ENCODE results near the gene OSBPL8.

The OSBPL8 gene, protein sequence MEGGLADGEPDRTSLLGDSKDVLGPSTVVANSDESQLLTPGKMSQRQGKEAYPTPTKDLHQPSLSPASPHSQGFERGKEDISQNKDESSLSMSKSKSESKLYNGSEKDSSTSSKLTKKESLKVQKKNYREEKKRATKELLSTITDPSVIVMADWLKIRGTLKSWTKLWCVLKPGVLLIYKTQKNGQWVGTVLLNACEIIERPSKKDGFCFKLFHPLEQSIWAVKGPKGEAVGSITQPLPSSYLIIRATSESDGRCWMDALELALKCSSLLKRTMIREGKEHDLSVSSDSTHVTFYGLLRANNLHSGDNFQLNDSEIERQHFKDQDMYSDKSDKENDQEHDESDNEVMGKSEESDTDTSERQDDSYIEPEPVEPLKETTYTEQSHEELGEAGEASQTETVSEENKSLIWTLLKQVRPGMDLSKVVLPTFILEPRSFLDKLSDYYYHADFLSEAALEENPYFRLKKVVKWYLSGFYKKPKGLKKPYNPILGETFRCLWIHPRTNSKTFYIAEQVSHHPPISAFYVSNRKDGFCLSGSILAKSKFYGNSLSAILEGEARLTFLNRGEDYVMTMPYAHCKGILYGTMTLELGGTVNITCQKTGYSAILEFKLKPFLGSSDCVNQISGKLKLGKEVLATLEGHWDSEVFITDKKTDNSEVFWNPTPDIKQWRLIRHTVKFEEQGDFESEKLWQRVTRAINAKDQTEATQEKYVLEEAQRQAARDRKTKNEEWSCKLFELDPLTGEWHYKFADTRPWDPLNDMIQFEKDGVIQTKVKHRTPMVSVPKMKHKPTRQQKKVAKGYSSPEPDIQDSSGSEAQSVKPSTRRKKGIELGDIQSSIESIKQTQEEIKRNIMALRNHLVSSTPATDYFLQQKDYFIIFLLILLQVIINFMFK

GRCh38 chr12:76559400-76560085 is at the start of gene OSBPL8:
OSBPL8 (minus strand) TSS chr12:76559771; CDS start chr12:76487551, 72,220 bp downstream.
- peak; percentile 95 for DNase-seq (ENCODE audit: low spot score)

DNA sequence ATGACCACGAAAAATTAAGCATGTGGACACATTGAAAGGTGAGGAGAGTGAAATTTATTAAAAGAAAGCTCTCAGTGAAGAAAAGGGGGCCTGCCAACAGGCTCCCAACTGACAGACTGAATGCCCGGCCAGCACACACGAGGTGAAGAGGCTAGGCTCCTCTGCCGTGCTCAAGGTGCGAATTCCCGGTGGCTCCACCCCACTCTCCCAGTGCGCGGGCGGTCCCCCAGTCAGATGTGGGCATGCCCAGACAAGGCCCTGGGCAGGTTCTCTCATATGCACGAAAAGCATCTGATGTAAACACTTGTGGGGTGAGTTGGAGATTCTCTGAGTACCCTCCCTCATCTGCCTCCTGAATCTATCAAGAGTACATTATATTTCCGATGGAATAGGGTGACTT is 48.5 kb upstream of the OSBPL8 start:
- DNase-seq (ENCODE audit: low spot score) = no peak

GRCh38 chr12:76595056-76595455 is 35.5 kb upstream of the OSBPL8 start:
- DNase-seq (ENCODE audit: low spot score) = no peak

GRCh38 chr12:76591476-76591875 is 31.9 kb upstream of the OSBPL8 start:
- no peak for DNase-seq (ENCODE audit: low spot score)

DNA sequence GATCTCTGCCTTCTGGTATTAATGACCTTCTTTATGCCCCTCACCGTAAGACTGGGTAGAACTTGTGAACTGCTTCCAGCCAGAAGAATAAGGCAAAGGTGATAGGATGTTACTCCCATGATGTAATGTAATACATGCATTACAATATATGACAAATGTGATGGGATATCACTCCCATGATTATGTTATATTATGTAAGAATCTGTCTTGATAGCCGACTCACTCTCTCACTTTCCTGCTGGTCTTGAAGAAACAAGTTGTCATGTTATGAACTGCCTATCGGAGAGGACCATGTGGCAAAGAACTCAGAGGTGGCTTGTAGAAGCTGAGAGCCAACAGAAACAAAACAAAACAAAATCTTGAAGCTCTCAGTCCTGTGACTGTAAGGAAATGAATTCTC is 30.6 kb upstream of the OSBPL8 start:
- DNase-seq (ENCODE audit: low spot score) = no peak

DNA sequence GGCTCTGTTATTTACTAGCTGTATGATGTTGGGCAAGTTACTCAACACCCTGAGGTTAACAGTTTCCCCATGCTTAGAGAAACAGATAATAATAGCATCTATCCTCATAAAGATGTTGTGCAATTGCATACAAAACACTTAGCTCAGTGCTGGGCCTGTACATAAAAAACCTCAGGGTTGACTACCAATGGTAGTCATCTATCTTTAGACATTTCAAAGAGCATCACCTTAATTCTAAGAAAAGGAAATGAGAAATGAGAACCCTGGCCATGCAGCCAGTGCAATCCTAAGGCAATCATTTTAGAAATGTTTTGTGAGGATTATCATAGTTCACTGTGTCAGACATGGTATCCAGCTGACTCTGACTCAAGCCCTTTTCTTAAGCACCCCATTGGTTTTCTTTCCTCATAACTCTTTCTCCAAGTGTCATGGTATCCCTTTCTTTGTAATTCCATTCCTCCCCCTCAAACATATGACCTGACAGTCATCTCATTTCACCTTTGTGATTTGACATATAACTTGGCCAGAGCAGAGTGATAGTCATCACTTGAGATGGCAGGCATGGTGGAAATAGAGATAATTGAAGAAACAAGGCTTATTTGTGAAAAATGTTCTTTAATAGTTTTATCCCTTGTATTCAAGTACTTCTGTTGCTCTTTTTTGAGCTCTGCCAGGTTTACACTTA is 29.5 kb upstream of the OSBPL8 start:
- no peak for DNase-seq (ENCODE audit: low spot score)

GRCh38 chr12:76587428-76588178 is 28.0 kb upstream of the OSBPL8 start:
- no peak for DNase-seq (ENCODE audit: low spot score)

- DNase-seq (ENCODE audit: low spot score) = peak; percentile 54
Measured at GRCh38 chr12:76586764-76587395, 27.3 kb upstream of the OSBPL8 start.

GRCh38 chr12:76583301-76583700 is 23.7 kb upstream of the OSBPL8 start:
- DNase-seq (ENCODE audit: low spot score) = no peak

GRCh38 chr12:76573840-76574373 is 14.3 kb upstream of the OSBPL8 start:
- no peak for DNase-seq (ENCODE audit: low spot score)

DNA sequence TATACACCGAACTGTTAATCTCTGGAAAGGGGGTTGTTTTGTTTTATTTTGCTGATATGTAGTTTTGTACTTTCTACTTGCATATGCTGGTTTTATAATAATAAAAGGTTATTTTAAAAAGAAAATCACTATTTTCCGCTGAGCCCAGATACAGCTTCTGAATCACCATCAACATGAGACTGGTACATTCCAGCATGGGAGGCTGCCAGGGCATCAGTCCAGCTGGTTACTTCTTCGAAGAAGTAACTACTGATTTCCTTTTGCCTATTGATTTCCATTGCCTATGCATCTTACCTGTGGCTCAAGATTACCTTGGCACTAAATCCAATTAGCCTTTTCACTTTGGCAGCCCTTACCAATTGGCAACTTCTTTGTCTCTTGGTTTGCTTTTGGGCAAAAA is 11.7 kb upstream of the OSBPL8 start:
- no peak for DNase-seq (ENCODE audit: low spot score)

- DNase-seq (ENCODE audit: low spot score) = no peak
Measured at GRCh38 chr12:76569685-76570604, 10.4 kb upstream of the OSBPL8 start.

DNA sequence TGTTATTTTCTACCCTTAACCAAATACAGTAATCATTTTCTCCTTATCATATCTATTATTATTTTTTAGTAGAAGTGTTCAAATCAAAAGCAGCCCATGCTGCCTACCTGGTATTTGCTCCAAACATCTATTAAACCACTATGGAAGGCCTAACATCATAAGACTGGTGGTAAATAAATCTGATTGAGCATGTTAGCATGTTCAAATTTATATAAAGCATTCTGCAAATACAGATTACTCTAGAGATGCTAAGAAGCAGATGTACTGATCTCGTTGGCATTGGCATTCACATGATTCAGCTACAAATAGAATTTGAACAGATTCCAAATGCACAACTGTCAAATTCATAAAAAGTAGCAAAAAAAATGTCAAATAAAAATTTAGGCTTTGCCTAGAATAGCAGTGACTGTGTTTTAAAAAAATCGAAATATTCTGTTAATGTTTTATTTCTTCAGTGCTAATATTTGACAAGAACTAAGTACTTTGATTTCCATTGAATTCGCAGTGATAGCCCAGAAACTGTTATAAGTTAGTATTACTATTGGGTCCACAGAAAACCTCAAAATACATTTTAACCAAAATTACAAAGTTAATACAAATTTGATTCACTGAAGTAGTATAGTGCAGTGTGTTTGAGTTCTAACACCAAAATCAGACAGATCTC is 9.4 kb upstream of the OSBPL8 start:
- DNase-seq (ENCODE audit: low spot score) = no peak

GRCh38 chr12:76568130-76568529 is 8.6 kb upstream of the OSBPL8 start:
- no peak for DNase-seq (ENCODE audit: low spot score)

DNA sequence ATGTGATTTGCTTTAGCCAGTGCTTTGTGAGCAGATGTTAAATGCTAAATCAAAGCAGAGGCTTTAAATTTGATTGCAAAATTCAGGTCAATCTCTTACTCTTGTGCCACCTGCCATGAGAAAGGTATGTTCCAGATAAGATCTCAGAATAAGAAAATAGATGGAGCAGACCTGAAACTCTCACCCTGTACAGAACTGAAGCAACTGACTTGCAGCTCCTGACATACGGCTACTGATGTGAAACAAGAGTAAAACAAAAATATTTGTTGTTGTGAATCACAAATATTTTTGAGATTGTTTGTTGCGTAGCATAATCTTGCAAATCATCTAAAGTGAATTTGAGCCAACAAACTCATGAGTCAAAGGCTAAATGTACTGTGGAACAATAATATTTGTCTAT is 3.5 kb upstream of the OSBPL8 start:
- no peak for DNase-seq (ENCODE audit: low spot score)

GRCh38 chr12:76562130-76562529 is 2.6 kb upstream of the OSBPL8 start:
- no peak for DNase-seq (ENCODE audit: low spot score)

GRCh38 chr12:76560086-76560491 is 518 bp upstream of the OSBPL8 start:
- no peak for DNase-seq (ENCODE audit: low spot score)

DNA sequence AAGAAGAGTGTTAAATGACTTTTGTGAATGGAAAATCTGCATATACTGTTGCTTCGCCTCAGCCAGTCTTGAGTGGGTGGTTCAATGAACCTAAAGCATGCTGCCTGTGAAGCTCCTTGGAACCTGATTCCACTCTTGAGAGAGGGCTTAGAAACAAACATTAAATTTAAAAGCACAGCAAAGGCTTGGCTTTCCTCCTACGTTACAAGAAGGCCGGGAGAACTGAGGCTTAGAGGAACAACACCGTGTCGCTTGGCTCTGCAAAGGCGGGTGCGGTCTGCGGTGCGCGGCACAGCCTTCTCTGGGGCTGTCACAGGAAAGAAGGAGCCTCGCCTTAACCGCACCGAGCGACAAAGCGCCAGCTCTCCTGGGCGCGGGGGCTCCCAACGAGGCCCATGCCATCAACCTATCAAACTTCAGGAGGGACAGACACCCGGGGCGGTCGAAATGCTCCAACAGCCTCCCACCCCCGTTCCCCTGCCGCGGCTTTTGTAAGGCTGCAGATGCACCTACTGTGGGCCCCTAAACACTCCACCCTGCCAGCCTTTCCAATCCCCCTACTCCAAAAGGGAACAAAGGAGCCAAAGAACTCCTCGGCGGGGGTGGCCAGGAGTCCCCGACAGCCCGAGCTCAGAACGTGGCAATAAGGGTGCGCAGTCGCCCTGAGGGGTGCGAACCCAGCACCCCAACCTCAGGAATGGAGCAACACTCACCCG is 729 bp downstream of the OSBPL8 start:
- peak; percentile 51 for DNase-seq (ENCODE audit: low spot score)
